Ascending aorta (tissue), 2 donors: ENCODE data around the gene CDH15. TPM values are rescaled to one million over a fixed set of nuclear protein-coding genes. Genes with fewer than 3 reads are reported as not detected.
"Not testable (repeated sequence)": the region's sequence is repeated elsewhere in the genome, so short reads cannot be mapped to it uniquely, and the experiment has no call there.

Source experiments
- DNase-seq, 2 donors: peaks; one replicate each; pipeline ENCODE4 v3.0.0-alpha.2; 2019; ENCODE audit warnings: low spot score in 2 of 2
- H3K27ac ChIP-seq, 2 donors: fragments of 200-600 bp; sonication (generic); one replicate each; pipeline ENCODE4 v1.5.1; 2016 to 2017; ENCODE audit warnings: mild to moderate bottlenecking in 1 of 2
- H3K27me3 ChIP-seq: fragments of 200-600 bp; sonication (generic); one replicate; pipeline ENCODE4 v1.5.1; 2017
- H3K36me3 ChIP-seq, 2 donors: fragments of 200-600 bp; sonication (generic); one replicate each; pipeline ENCODE4 v1.5.1; 2016
- H3K4me1 ChIP-seq, 2 donors: fragments of 200-600 bp; sonication (generic); one replicate each; pipeline ENCODE4 v1.5.1; 2016 to 2017; ENCODE audit warnings: mild to moderate bottlenecking in 1 of 2
- H3K4me3 ChIP-seq, 2 donors: fragments of 200-600 bp; sonication (generic); one replicate each; pipeline ENCODE4 v1.5.1; 2016 to 2017; ENCODE audit warnings: mild to moderate bottlenecking in 1 of 2
- H3K9me3 ChIP-seq, 2 donors: fragments of 200-600 bp; sonication (generic); one replicate each; pipeline ENCODE4 v1.5.1; 2016
- CTCF ChIP-seq, 3 experiments: fragments of 200-600 bp in 2 of 3; fragments of 450-650 bp in 1 of 3; sonication (generic) in 2 of 3; IDR thresholded peaks; one replicate each; pipeline ENCODE4 v1.5.1; 2016 to 2019; ENCODE audit warnings: antibody characterized with exemption in 3 of 3, mild to moderate bottlenecking in 1 of 3, moderate library complexity in 1 of 3
- intact Hi-C: fragments of 100-400 bp; cut with DNase I; formaldehyde crosslinking; loops from one replicate; pipeline ENCODE4 v1.15.1; 2023
- total RNA-seq: library from RNA; depleted of rRNA; stranded (reverse); fragments of >200 nt; gene quantifications from one replicate; pipeline ENCODE4 v1.1.0, GENCODE V29; 2016

Gene CDH15
- total RNA-seq, 1 donor from 2014 or later, result not detected

- no peaks in the 10 kb centered on the region for H3K9me3 ChIP-seq
- no peak for DNase-seq
- H3K4me1 ChIP-seq, result no peaks in the 10 kb centered on the region
- intact Hi-C loops, result no loop called here
- H3K27me3 ChIP-seq, result no peaks in the 10 kb centered on the region
- no peak for TF ChIP-seq CTCF (IDR thresholded peaks at IDR 0.05)
- H3K4me3 ChIP-seq, result no peak overlapping the region
- no peaks in the 10 kb centered on the region for H3K36me3 ChIP-seq
- H3K27ac ChIP-seq, result no peak overlapping the region
These were observed 13.6 kb downstream of the CDH15 start for GRCh38 chr16:89184933-89185794.

DNA sequence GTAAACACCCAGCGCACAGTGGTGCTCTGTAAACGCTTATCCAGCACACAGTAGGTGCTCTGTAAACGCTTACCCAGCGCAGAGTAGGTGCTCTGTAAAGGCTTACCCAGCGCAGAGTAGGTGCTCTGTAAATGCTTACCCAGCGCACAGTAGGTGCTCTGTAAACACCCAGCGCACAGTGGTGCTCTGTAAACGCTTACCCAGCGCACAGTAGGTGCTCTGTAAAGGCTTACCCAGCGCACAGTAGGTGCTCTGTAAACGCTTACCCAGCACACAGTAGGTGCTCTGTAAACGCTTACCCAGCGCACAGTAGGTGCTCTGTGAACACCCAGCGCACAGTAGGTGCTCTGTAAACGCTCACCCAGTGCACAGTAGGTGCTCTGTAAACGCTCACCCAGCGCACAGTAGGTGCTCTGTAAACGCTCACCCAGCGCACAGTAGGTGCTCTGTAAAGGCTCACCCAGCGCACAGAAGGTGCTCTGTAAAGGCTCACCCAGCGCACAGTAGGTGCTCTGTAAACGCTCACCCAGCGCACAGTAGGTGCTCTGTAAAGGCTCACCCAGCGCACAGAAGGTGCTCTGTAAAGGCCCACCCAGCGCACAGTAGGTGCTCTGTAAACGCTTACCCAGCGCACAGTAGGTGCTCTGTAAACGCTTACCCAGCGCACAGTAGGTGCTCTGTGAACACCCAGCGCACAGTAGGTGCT lies 14.5 kb downstream of the CDH15 start:
- H3K4me1 ChIP-seq, H3K27me3 ChIP-seq, H3K36me3 ChIP-seq, DNase-seq, H3K4me3 ChIP-seq, H3K9me3 ChIP-seq, intact Hi-C loops, H3K27ac ChIP-seq: not testable (repeated sequence)

DNA sequence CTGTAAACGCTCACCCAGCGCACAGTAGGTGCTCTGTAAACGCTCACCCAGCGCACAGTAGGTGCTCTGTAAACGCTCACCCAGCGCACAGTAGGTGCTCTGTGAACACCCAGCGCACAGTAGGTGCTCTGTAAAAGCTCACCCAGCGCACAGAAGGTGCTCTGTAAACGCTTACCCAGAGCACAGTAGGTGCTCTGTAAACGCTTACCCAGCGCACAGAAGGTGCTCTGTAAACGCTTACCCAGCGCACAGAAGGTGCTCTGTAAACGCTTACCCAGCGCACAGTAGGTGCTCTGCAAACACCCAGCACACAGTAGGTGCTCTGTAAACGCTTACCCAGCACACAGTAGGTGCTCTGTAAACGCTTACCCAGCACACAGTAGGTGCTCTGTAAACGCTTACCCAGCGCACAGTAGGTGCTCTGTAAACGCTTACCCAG lies 15.1 kb downstream of the CDH15 start:
- H3K27me3 ChIP-seq, intact Hi-C loops, H3K27ac ChIP-seq, H3K36me3 ChIP-seq, H3K4me1 ChIP-seq, H3K4me3 ChIP-seq, DNase-seq, H3K9me3 ChIP-seq: not testable (repeated sequence)

GRCh38 chr16:89187032-89187769 lies 15.7 kb downstream of the CDH15 start:
- TF ChIP-seq CTCF (IDR thresholded peaks at IDR 0.05), result no peak
- H3K4me1 ChIP-seq, result peaks cover 0 to 5% of the 10 kb centered on the region in 2 donors
- H3K9me3 ChIP-seq, result no peaks in the 10 kb centered on the region
- intact Hi-C loops, result no loop called here
- no peaks in the 10 kb centered on the region for H3K27me3 ChIP-seq
- no peaks in the 10 kb centered on the region for H3K36me3 ChIP-seq
- no peak overlapping the region for H3K27ac ChIP-seq
- no peak for DNase-seq
- no peak overlapping the region for H3K4me3 ChIP-seq

DNA sequence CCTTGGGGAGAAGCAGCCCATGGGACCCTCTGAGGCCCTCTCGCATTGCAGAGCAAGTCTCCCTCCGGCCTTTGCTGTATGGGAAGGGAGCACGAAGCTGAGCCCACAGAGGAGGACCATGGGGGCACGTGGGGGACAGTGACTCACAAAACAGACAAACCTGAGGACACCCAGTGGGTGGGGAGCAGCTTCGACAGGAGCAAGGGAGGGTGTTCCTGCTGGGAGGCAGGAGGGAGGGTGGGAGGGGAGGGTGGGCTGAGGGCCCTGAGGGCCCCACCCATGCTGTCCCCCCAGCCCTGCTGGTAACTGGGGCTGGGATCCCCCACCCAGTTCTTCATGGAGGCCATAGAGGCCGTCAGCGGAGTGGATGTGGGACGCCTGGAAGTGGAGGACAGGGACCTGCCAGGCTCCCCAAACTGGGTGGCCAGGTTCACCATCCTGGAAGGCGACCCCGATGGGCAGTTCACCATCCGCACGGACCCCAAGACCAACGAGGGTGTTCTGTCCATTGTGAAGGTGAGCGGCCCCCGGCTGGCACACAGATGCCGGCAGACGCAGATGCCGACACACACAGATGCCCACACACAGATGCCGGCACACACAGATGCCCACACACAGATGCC lies 16.3 kb downstream of the CDH15 start:
- Histone ChIP-seq H3K36me3 (no peaks in the 10 kb centered on the region), H3K27ac (no peak overlapping the region), H3K4me1 (peaks cover 0 to 5% of the 10 kb centered on the region in 2 donors), H3K9me3 (no peaks in the 10 kb centered on the region), H3K4me3 (no peak overlapping the region), H3K27me3 (no peaks in the 10 kb centered on the region)
- DNase-seq, result no peak
- TF ChIP-seq CTCF (IDR thresholded peaks at IDR 0.05), result no peak
- intact Hi-C loops, result no loop called here

- H3K9me3 ChIP-seq, H3K27me3 ChIP-seq, H3K27ac ChIP-seq, intact Hi-C loops, H3K36me3 ChIP-seq, H3K4me3 ChIP-seq, DNase-seq, H3K4me1 ChIP-seq: not testable (repeated sequence)
These were observed 17.2 kb downstream of the CDH15 start for GRCh38 chr16:89188471-89189357.
